Mucosa of descending colon (tissue), 3 donors: ENCODE results near the gene STAT5A. TPM values are rescaled to one million over a fixed set of nuclear protein-coding genes. Genes with fewer than 3 reads are reported as not detected.

Experiments
- ATAC-seq: fragments of 200-7000 bp; cut with Tn5 transposase; one replicate; pipeline ENCODE4 v1.9.1; 2020; ENCODE audit warnings: mild to moderate bottlenecking, moderate library complexity
- DNase-seq, 3 donors: peaks; one replicate each; pipeline ENCODE4 v3.0.0-alpha.2; 2020
- H3K36me3 ChIP-seq: fragments of 200-600 bp; one replicate; pipeline ENCODE4 v1.8.0; 2021; ENCODE audit warnings: low read depth, mild to moderate bottlenecking
- H3K4me1 ChIP-seq: fragments of 200-600 bp; one replicate; pipeline ENCODE4 v1.8.0; 2021; ENCODE audit warnings: low read depth, mild to moderate bottlenecking
- H3K4me3 ChIP-seq: fragments of 200-600 bp; one replicate; pipeline ENCODE4 v1.8.0; 2021; ENCODE audit warnings: mild to moderate bottlenecking
- H3K9me3 ChIP-seq: fragments of 200-600 bp; one replicate; pipeline ENCODE4 v1.8.0; 2021; ENCODE audit warnings: mild to moderate bottlenecking
- CTCF ChIP-seq: fragments of 200-600 bp; IDR thresholded peaks from one replicate; pipeline ENCODE4 v1.8.0; 2022; ENCODE audit warnings: antibody characterized with exemption, mild to moderate bottlenecking
- intact Hi-C, 2 donors: fragments of 100-400 bp; cut with DNase I in 1 of 2; cut with micrococcal nuclease in 1 of 2; formaldehyde crosslinking; loops; one replicate each; pipeline versions ENCODE4 v1.11.0 to v1.11.1; 2022; cut with DNase I, micrococcal nuclease
- total RNA-seq, 3 donors: library from RNA; stranded (reverse); fragmentation: NEBNext Ultra II Directional in 2 of 3; extraction: Animal tissue kit (Norgen Biotek cat#: 25700) in 2 of 3; gene quantifications; one replicate each; pipeline versions ENCODE4 v1.2.1 to v1.2.4, GENCODE V29; 2021 to 2023
- donor health status: DM: no; HTN: no; CAD: no; lungs with moderate emphysema.
- donor health status: DM: no; HTN: no; CAD: no.
- donor health status: DM: no; HTN: yes; CAD: no.

Gene STAT5A
- total RNA-seq, 3 donors from 2014 or later = 26.4 to 53.7 (median 29.7) TPM

DNA sequence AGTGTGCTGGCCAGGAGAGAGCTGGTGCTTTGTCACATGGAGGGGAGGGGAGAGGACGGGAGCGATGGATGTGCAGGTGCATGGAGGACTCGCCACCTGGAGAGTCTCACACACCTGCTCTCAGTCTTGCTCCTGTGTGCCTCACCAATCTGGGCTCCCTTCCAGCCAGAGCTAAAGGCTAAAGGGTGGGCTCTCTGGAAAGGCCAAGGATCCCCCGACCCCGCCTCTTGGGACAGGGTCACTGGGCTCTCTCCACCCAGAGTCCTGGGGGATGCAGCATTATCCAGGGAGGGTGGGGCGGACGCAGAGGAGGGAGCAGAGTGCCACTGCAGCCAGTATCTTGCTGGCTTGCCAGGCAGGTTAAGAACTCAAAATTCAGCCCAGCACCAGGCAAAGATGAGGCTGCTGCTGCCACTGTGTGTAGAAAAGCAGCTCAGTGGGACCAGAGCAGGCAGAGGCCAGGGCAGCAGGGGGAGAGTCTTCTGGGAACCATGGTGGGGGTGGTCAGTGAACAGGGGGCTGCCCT lies 6.7 kb upstream of the STAT5A start:
- intact Hi-C loops = no loop called here
- peaks cover 8% of the 10 kb centered on the region for H3K4me1 ChIP-seq
- no peak overlapping the region for H3K4me3 ChIP-seq
- no peaks in the 10 kb centered on the region for H3K36me3 ChIP-seq
- no peak for TF ChIP-seq CTCF
- DNase-seq = no peak
- ATAC-seq = peak; percentile 35
- H3K9me3 ChIP-seq = no peaks in the 10 kb centered on the region

DNA sequence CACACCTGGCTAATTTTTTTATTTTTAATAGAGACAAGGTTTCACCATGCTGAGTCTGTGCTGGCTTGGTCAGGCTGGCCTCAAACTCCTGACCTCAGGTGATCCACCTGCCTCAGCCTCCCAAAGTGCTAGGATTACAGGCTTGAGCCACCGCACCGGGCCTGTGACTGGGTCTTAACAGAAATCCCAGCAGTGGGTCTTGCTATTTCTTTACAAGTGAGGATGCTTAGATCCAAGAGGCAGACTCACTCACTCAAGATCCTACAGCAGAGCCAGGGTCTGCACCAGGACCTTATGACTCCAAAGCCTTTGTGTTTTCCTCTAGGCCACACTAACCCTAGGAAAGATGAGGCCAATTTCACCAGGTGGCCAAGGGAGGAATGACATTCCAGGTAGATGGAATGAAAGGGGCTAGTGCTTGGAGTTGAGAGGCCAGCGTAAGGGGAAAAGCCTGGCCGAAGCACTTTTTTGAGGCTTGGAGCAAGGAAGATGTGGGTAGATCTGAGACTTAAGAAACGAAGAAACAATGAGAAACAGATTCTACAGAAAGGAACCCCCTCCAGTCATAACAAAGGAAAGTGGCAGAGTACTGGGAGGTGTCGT lies 5.7 kb upstream of the STAT5A start:
- ATAC-seq = no peak
- no peaks in the 10 kb centered on the region for H3K36me3 ChIP-seq
- H3K9me3 ChIP-seq = no peaks in the 10 kb centered on the region
- no peak for TF ChIP-seq CTCF
- no peak overlapping the region for H3K4me3 ChIP-seq
- intact Hi-C loops = no loop called here
- DNase-seq = no peak
- peaks cover 9% of the 10 kb centered on the region for H3K4me1 ChIP-seq

GRCh38 chr17:42283241-42284023 lies 4.9 kb upstream of the STAT5A start:
- no peaks in the 10 kb centered on the region for H3K36me3 ChIP-seq
- ATAC-seq (no peak), DNase-seq (no peak)
- intact Hi-C loops = no loop called here
- no peak for TF ChIP-seq CTCF
- H3K4me1 ChIP-seq = peaks cover 9% of the 10 kb centered on the region
- no peak overlapping the region for H3K4me3 ChIP-seq
- no peaks in the 10 kb centered on the region for H3K9me3 ChIP-seq

DNA sequence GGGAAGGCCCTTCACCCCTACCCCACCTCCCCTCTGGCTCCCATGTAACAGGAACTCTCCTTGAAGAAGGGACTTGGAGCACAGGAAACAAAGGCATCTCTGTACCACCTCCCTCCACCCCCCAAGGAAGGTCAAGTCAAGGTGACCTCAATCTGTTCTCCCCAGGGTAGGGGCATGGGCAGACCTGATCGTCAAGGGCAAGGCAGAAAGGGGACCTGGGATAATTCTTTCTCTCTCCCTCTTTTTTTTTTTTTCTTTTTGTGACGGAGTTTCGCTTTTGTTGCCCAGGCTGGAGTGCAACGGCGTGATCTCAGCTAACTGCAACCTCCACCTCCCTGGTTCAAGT lies 4.3 kb upstream of the STAT5A start:
- ATAC-seq (no peak), DNase-seq (no peak)
- Histone ChIP-seq H3K4me1 (peaks cover 9% of the 10 kb centered on the region), H3K36me3 (no peaks in the 10 kb centered on the region), H3K4me3 (no peak overlapping the region), H3K9me3 (no peaks in the 10 kb centered on the region)
- TF ChIP-seq CTCF = no peak
- intact Hi-C loops = no loop called here

DNA sequence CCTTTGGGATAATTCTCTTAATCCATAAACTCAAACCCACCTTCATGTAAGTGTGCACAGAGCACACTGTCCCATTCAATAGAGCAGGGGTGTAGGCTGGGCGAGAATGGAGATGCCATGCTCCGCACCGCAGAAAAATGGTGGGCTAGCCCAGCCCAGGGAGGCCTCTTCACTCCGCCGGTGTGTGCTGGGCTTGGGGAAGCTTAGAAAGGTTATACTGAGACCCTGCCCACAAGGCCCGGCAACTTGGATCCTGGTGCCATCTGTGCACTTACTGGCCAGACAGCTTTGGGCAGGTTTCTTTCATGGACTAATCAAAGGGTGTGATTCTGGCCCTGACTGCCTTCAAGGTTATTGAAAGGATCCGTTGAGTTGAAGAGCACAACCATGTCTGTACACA lies 3.7 kb upstream of the STAT5A start:
- DNase-seq = no peak
- H3K36me3 ChIP-seq = no peaks in the 10 kb centered on the region
- no peak overlapping the region for H3K4me3 ChIP-seq
- TF ChIP-seq CTCF = no peak
- peaks cover 9% of the 10 kb centered on the region for H3K4me1 ChIP-seq
- ATAC-seq = no peak
- H3K9me3 ChIP-seq = no peaks in the 10 kb centered on the region
- intact Hi-C loops = no loop called here
